Muscle layer of duodenum (tissue), 2 donors: ENCODE data around the gene ARL8B.

ENCODE experiments used
- H3K27ac ChIP-seq: one replicate; pipeline ENCODE4 v1.7.0; 2013; ENCODE audit warnings: mild to moderate bottlenecking, low read length
- H3K27me3 ChIP-seq: one replicate; pipeline ENCODE4 v1.7.0; 2013; ENCODE audit warnings: low read depth, mild to moderate bottlenecking, control low read depth, low read length
- H3K36me3 ChIP-seq, 2 donors: one replicate each; pipeline ENCODE4 v1.7.0; 2013; ENCODE audit warnings: low read length in 2 of 2, control low read depth in 1 of 2, mild to moderate bottlenecking in 1 of 2; ENCODE audit not compliant: insufficient read depth in 2 of 2, control insufficient read depth in 1 of 2
- H3K4me1 ChIP-seq, 2 donors: one replicate each; pipeline ENCODE4 v1.7.0; 2013; ENCODE audit warnings: low read length in 2 of 2, mild to moderate bottlenecking in 2 of 2, control low read depth in 1 of 2, moderate library complexity in 1 of 2; ENCODE audit not compliant: insufficient read depth in 2 of 2, control insufficient read depth in 1 of 2
- H3K4me3 ChIP-seq, 2 donors: one replicate each; pipeline ENCODE4 v1.7.0; 2013; ENCODE audit warnings: low read length in 2 of 2, low read depth in 1 of 2, mild to moderate bottlenecking in 1 of 2
- H3K9me3 ChIP-seq, 2 donors: one replicate each; pipeline ENCODE4 v1.7.0; 2013; ENCODE audit warnings: low read length in 2 of 2, control low read depth in 1 of 2, mild to moderate bottlenecking in 1 of 2; ENCODE audit not compliant: control insufficient read depth in 1 of 2
- donor health status: healthy.

Gene ARL8B

GRCh38 chr3:5188419-5189221 is 66.5 kb downstream of the ARL8B start:
- no peaks in the 10 kb centered on the region for H3K27me3 ChIP-seq
- peak overlapping the region; percentile 86 to 94 for H3K4me3 ChIP-seq
- H3K4me1 ChIP-seq: peaks cover 4 to 27% of the 10 kb centered on the region in 2 donors
- H3K27ac ChIP-seq: peak overlapping the region; percentile 90
- no peaks in the 10 kb centered on the region for H3K9me3 ChIP-seq
- no peaks in the 10 kb centered on the region for H3K36me3 ChIP-seq

- Histone ChIP-seq H3K36me3 (no peaks in the 10 kb centered on the region), H3K27ac (no peak overlapping the region), H3K27me3 (no peaks in the 10 kb centered on the region), H3K4me1 (peaks cover 11 to 39% of the 10 kb centered on the region in 2 donors), H3K4me3 (peak overlapping the region in 1 of 2 donors; percentile 22), H3K9me3 (no peaks in the 10 kb centered on the region)
These were observed 68.2 kb downstream of the ARL8B start for GRCh38 chr3:5190147-5190791.

- no peaks in the 10 kb centered on the region for H3K36me3 ChIP-seq
- H3K4me3 ChIP-seq: no peak overlapping the region
- peaks cover 12 to 33% of the 10 kb centered on the region in 2 donors for H3K4me1 ChIP-seq
- H3K27ac ChIP-seq: peak overlapping the region; percentile 28
- H3K27me3 ChIP-seq: no peaks in the 10 kb centered on the region
- no peaks in the 10 kb centered on the region for H3K9me3 ChIP-seq
These were observed 69.6 kb downstream of the ARL8B start for GRCh38 chr3:5191555-5192304.

GRCh38 chr3:5192571-5193365 is 70.7 kb downstream of the ARL8B start:
- H3K36me3 ChIP-seq: no peaks in the 10 kb centered on the region
- H3K27ac ChIP-seq: no peak overlapping the region
- H3K4me3 ChIP-seq: no peak overlapping the region
- H3K9me3 ChIP-seq: no peaks in the 10 kb centered on the region
- peaks cover 12 to 33% of the 10 kb centered on the region in 2 donors for H3K4me1 ChIP-seq
- no peaks in the 10 kb centered on the region for H3K27me3 ChIP-seq

- Histone ChIP-seq H3K27me3 (no peaks in the 10 kb centered on the region), H3K9me3 (no peaks in the 10 kb centered on the region), H3K27ac (peak overlapping the region; percentile 32), H3K4me3 (no peak overlapping the region), H3K4me1 (peaks cover 7 to 33% of the 10 kb centered on the region in 2 donors), H3K36me3 (no peaks in the 10 kb centered on the region)
These were observed 72.2 kb downstream of the ARL8B start for GRCh38 chr3:5194341-5194740.

- H3K4me3 ChIP-seq: no peak overlapping the region
- peaks cover 7 to 30% of the 10 kb centered on the region in 2 donors for H3K4me1 ChIP-seq
- peaks cover 0 to 2% of the 10 kb centered on the region in 2 donors for H3K36me3 ChIP-seq
- no peaks in the 10 kb centered on the region for H3K27me3 ChIP-seq
- peak overlapping the region; percentile 47 for H3K27ac ChIP-seq
- H3K9me3 ChIP-seq: no peaks in the 10 kb centered on the region
These were observed 72.9 kb downstream of the ARL8B start for GRCh38 chr3:5194801-5195509.

GRCh38 chr3:5195605-5196004 is 73.5 kb downstream of the ARL8B start:
- peaks cover 7 to 24% of the 10 kb centered on the region in 2 donors for H3K4me1 ChIP-seq
- H3K27ac ChIP-seq: peak overlapping the region; percentile 37
- no peaks in the 10 kb centered on the region for H3K9me3 ChIP-seq
- H3K27me3 ChIP-seq: no peaks in the 10 kb centered on the region
- H3K4me3 ChIP-seq: no peak overlapping the region
- H3K36me3 ChIP-seq: peaks cover 0 to 6% of the 10 kb centered on the region in 2 donors

GRCh38 chr3:5197022-5197421 is 74.9 kb downstream of the ARL8B start:
- H3K9me3 ChIP-seq: no peaks in the 10 kb centered on the region
- peaks cover 7 to 23% of the 10 kb centered on the region in 2 donors for H3K4me1 ChIP-seq
- H3K27ac ChIP-seq: peak overlapping the region; percentile 10
- H3K36me3 ChIP-seq: peaks cover 6 to 13% of the 10 kb centered on the region in 2 donors
- no peak overlapping the region for H3K4me3 ChIP-seq
- no peaks in the 10 kb centered on the region for H3K27me3 ChIP-seq

GRCh38 chr3:5197470-5198312 is 75.6 kb downstream of the ARL8B start:
- Histone ChIP-seq H3K27ac (peak overlapping the region; percentile 10), H3K36me3 (peaks cover 12 to 19% of the 10 kb centered on the region in 2 donors), H3K27me3 (no peaks in the 10 kb centered on the region), H3K4me1 (peaks cover 7 to 17% of the 10 kb centered on the region in 2 donors), H3K9me3 (no peaks in the 10 kb centered on the region), H3K4me3 (no peak overlapping the region)

- Histone ChIP-seq H3K27ac (no peak overlapping the region), H3K36me3 (peaks cover 18 to 25% of the 10 kb centered on the region in 2 donors), H3K9me3 (no peaks in the 10 kb centered on the region), H3K4me1 (peaks cover 7 to 12% of the 10 kb centered on the region in 2 donors), H3K4me3 (no peak overlapping the region), H3K27me3 (no peaks in the 10 kb centered on the region)
These were observed 76.2 kb downstream of the ARL8B start for GRCh38 chr3:5198313-5198677.
